ENCODE data around the gene HMG20B.

HMG20B gene

DNA sequence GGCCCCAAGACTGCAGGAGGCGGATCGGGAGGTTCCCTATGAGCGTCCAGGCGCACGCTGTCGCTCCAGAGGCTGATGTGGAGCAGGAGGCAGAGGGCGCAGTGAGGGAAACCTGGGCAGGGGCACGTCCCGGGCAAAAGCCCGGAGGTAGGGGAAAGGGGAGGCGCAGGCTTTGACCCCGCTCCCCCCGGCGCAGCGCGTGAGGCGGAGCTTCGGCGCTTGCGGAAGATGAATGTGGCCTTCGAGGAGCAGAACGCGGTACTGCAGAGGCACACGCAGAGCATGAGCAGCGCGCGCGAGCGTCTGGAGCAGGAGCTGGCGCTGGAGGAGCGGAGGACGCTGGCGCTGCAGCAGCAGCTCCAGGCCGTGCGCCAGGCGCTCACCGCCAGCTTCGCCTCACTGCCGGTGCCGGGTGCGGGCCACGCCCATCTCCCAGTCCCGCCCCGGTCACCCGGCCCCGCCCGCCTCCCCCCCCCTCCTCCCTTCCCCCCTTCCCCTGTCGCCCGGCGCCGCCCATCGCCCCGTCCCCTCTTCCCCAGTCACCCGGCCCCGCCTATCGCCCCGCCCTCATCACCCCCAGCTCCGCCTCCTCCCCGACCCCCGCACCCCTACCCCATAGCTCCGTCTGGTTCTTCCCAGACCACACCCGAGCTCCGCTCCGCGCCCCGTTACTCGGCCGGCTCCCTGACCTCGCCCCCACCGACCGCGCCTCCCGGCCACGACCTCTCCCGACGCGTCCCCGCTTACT is 4.1 kb downstream of the HMG20B start:
- H3K4me3 ChIP-seq (replicated peaks; ENCODE audit: insufficient read depth, low read length): no peak overlapping the region
- TF ChIP-seq, protein P1, sequence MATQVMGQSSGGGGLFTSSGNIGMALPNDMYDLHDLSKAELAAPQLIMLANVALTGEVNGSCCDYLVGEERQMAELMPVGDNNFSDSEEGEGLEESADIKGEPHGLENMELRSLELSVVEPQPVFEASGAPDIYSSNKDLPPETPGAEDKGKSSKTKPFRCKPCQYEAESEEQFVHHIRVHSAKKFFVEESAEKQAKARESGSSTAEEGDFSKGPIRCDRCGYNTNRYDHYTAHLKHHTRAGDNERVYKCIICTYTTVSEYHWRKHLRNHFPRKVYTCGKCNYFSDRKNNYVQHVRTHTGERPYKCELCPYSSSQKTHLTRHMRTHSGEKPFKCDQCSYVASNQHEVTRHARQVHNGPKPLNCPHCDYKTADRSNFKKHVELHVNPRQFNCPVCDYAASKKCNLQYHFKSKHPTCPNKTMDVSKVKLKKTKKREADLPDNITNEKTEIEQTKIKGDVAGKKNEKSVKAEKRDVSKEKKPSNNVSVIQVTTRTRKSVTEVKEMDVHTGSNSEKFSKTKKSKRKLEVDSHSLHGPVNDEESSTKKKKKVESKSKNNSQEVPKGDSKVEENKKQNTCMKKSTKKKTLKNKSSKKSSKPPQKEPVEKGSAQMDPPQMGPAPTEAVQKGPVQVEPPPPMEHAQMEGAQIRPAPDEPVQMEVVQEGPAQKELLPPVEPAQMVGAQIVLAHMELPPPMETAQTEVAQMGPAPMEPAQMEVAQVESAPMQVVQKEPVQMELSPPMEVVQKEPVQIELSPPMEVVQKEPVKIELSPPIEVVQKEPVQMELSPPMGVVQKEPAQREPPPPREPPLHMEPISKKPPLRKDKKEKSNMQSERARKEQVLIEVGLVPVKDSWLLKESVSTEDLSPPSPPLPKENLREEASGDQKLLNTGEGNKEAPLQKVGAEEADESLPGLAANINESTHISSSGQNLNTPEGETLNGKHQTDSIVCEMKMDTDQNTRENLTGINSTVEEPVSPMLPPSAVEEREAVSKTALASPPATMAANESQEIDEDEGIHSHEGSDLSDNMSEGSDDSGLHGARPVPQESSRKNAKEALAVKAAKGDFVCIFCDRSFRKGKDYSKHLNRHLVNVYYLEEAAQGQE (IDR thresholded peaks at IDR 0.05; ENCODE audit: insufficient replicate concordance, low read depth): no peak
- TF ChIP-seq, protein P2, sequence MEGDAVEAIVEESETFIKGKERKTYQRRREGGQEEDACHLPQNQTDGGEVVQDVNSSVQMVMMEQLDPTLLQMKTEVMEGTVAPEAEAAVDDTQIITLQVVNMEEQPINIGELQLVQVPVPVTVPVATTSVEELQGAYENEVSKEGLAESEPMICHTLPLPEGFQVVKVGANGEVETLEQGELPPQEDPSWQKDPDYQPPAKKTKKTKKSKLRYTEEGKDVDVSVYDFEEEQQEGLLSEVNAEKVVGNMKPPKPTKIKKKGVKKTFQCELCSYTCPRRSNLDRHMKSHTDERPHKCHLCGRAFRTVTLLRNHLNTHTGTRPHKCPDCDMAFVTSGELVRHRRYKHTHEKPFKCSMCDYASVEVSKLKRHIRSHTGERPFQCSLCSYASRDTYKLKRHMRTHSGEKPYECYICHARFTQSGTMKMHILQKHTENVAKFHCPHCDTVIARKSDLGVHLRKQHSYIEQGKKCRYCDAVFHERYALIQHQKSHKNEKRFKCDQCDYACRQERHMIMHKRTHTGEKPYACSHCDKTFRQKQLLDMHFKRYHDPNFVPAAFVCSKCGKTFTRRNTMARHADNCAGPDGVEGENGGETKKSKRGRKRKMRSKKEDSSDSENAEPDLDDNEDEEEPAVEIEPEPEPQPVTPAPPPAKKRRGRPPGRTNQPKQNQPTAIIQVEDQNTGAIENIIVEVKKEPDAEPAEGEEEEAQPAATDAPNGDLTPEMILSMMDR (IDR thresholded peaks at IDR 0.05; ENCODE audit: insufficient read depth, low read length): no peak
- TF ChIP-seq POLR2AphosphoS5 (IDR thresholded peaks at IDR 0.05; ENCODE audit: low read depth) (no peak), GABPA (IDR thresholded peaks at IDR 0.05; ENCODE audit: low read depth) (no peak), SPI1 (IDR thresholded peaks at IDR 0.05; ENCODE audit: borderline replicate concordance, low read depth) (no peak)
- no peak overlapping the region for H3K27ac ChIP-seq (replicated peaks)
- DNase-seq (ENCODE audit: low read depth in 1 of 2, low spot score in 1 of 2): no peak
- no peaks in the 10 kb centered on the region for H3K27me3 ChIP-seq (ENCODE audit: insufficient read depth, poor library complexity, severe bottlenecking)

DNA sequence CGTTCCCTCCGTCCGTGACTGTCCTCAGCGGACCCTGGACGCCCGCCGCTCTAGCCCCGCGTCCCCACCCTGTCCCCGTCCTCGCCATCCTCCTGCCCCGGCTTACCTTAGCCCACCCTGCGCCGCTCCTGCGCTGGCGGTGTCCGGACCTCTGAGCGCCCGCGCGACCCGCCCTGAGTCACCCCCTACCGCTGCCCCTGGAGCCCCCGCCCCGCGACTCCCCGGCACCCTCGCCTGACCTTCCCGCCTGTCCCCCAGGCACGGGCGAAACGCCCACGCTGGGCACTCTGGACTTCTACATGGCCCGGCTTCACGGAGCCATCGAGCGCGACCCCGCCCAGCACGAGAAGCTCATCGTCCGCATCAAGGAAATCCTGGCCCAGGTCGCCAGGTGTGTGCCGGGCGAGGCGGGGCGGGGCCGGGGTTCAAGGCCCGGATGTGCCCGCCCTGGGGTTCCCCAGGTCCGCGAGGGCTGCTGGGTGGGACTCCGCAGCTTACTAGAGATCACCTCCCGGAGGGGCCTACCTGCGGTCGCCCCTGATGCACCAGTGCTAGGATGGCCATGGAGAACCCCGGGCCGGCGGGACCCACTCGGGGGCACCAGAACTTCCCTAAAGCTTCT is 5.1 kb downstream of the HMG20B start:
- no peak for DNase-seq (ENCODE audit: low read depth in 1 of 2, low spot score in 1 of 2)
- no peaks in the 10 kb centered on the region for H3K27me3 ChIP-seq (ENCODE audit: insufficient read depth, poor library complexity, severe bottlenecking)
- no peak overlapping the region for H3K4me3 ChIP-seq (replicated peaks; ENCODE audit: insufficient read depth, low read length)
- no peak overlapping the region for H3K27ac ChIP-seq (replicated peaks)
- TF ChIP-seq, protein P2 (IDR thresholded peaks at IDR 0.05; ENCODE audit: insufficient read depth, low read length): no peak
- TF ChIP-seq, protein P1 (IDR thresholded peaks at IDR 0.05; ENCODE audit: insufficient replicate concordance, low read depth): no peak
- TF ChIP-seq POLR2AphosphoS5 (IDR thresholded peaks at IDR 0.05; ENCODE audit: low read depth) (no peak), SPI1 (IDR thresholded peaks at IDR 0.05; ENCODE audit: borderline replicate concordance, low read depth) (no peak), GABPA (IDR thresholded peaks at IDR 0.05; ENCODE audit: low read depth) (no peak)

DNA sequence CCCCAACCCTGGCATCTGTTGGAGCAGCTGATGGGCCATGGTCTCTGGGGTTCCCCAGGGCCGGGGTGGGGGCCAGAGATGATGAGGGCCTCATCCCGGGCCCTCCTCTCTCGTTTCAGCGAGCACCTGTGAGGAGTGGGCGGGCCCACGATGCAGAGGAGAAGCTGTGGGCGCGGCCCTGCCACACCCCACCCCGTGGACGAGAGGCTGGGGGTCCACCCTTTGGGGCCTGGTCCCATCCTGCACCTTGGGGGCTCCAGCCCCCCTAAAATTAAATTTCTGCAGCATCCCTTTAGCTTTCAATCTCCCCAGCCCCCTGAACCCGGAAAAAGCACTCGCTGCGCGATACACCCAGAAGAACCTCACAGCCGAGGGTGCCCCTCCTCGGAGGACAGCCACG is 5.6 kb downstream of the HMG20B start:
- Histone ChIP-seq H3K27me3 (ENCODE audit: insufficient read depth, poor library complexity, severe bottlenecking) (no peaks in the 10 kb centered on the region), H3K27ac (replicated peaks) (no peak overlapping the region), H3K4me3 (replicated peaks; ENCODE audit: insufficient read depth, low read length) (no peak overlapping the region)
- DNase-seq (ENCODE audit: low read depth in 1 of 2, low spot score in 1 of 2): no peak
- TF ChIP-seq, protein P1 (IDR thresholded peaks at IDR 0.05; ENCODE audit: insufficient replicate concordance, low read depth): no peak
- no peak for TF ChIP-seq SPI1 (IDR thresholded peaks at IDR 0.05; ENCODE audit: borderline replicate concordance, low read depth)
- no peak for TF ChIP-seq POLR2AphosphoS5 (IDR thresholded peaks at IDR 0.05; ENCODE audit: low read depth)
- TF ChIP-seq, protein P2 (IDR thresholded peaks at IDR 0.05; ENCODE audit: insufficient read depth, low read length): no peak
- TF ChIP-seq GABPA (IDR thresholded peaks at IDR 0.05; ENCODE audit: low read depth): no peak

Measured in HL-60 (cell line).